ENCODE data around the gene KCTD12.
A peak's percentile ranks its signal among the peaks of the same experiment; 100 is the strongest.
"Not testable (repeated sequence)": the region's sequence is repeated elsewhere in the genome, so short reads cannot be mapped to it uniquely, and the experiment has no call there.

Gene KCTD12

GRCh38 chr13:76886292-76887075, at the start of gene KCTD12:
Gene KCTD12, minus strand, starts transcription at chr13:76886405. Its CDS starts 257 bp downstream, at chr13:76886148.
- Histone ChIP-seq H3K4me1 (peaks cover 38% of the 10 kb centered on the region), H3K36me3 (no peaks in the 10 kb centered on the region), H3K27ac (peak within 1 kb of the TSS; percentile 67), H3K9me3 (no peaks in the 10 kb centered on the region), H3K27me3 (no peaks in the 10 kb centered on the region), H3K4me2 (peak within 1 kb of the TSS; percentile 98), H3K4me3 (peak within 1 kb of the TSS; percentile 74), H4K20me1 (no peaks in the 10 kb centered on the region), H3K9ac (peak within 1 kb of the TSS; percentile 79)
- TF ChIP-seq Cebpa-rat (IDR thresholded peaks at IDR 0.05) = no peak

GRCh38 chr13:76934671-76935070, 48.5 kb upstream of the KCTD12 start:
- Histone ChIP-seq H3K4me1 (no peaks in the 10 kb centered on the region), H3K27me3 (no peaks in the 10 kb centered on the region), H3K4me2 (no peak overlapping the region), H3K4me3 (no peak overlapping the region), H4K20me1 (no peaks in the 10 kb centered on the region), H3K9ac (no peak overlapping the region), H3K9me3 (no peaks in the 10 kb centered on the region; the same call in 1 of the 2 replicates), H3K36me3 (no peaks in the 10 kb centered on the region), H3K27ac (no peak overlapping the region)
- TF ChIP-seq Cebpa-rat (IDR thresholded peaks at IDR 0.05) = no peak

GRCh38 chr13:76932076-76932475, 45.9 kb upstream of the KCTD12 start:
- H3K27me3 ChIP-seq = no peaks in the 10 kb centered on the region
- H3K27ac ChIP-seq = no peak overlapping the region

GRCh38 chr13:76929851-76930374, 43.7 kb upstream of the KCTD12 start:
- Histone ChIP-seq H3K9ac (no peak overlapping the region), H3K36me3 (no peaks in the 10 kb centered on the region), H3K4me2 (no peak overlapping the region), H3K27ac (no peak overlapping the region), H3K4me3 (no peak overlapping the region), H3K27me3 (no peaks in the 10 kb centered on the region), H3K9me3 (no peaks in the 10 kb centered on the region; the same call in 1 of the 2 replicates), H4K20me1 (no peaks in the 10 kb centered on the region), H3K4me1 (no peaks in the 10 kb centered on the region)
- no peak for TF ChIP-seq Cebpa-rat (IDR thresholded peaks at IDR 0.05)

More at GRCh38 chr13:76932076-76932475, 45.9 kb upstream of the KCTD12 start:
- TF ChIP-seq Cebpa-rat (IDR thresholded peaks at IDR 0.05) = no peak
- H3K9ac ChIP-seq = no peak overlapping the region
- H3K4me3 ChIP-seq = no peak overlapping the region
- H3K36me3 ChIP-seq = no peaks in the 10 kb centered on the region
- H4K20me1 ChIP-seq = no peaks in the 10 kb centered on the region
- H3K4me2 ChIP-seq = no peak overlapping the region
- H3K9me3 ChIP-seq = no peaks in the 10 kb centered on the region; the same call in 1 of the 2 replicates
- no peaks in the 10 kb centered on the region for H3K4me1 ChIP-seq

GRCh38 chr13:76929320-76929719, 43.1 kb upstream of the KCTD12 start:
- Histone ChIP-seq H3K4me2 (no peak overlapping the region), H4K20me1 (no peaks in the 10 kb centered on the region), H3K27ac (no peak overlapping the region), H3K9ac (no peak overlapping the region), H3K27me3 (no peaks in the 10 kb centered on the region), H3K9me3 (no peaks in the 10 kb centered on the region; the same call in 1 of the 2 replicates), H3K4me3 (no peak overlapping the region), H3K4me1 (no peaks in the 10 kb centered on the region), H3K36me3 (no peaks in the 10 kb centered on the region)
- TF ChIP-seq Cebpa-rat (IDR thresholded peaks at IDR 0.05) = no peak

- Histone ChIP-seq H3K4me2 (no peak overlapping the region), H4K20me1 (no peaks in the 10 kb centered on the region), H3K9me3 (no peaks in the 10 kb centered on the region; the same call in 1 of the 2 replicates), H3K4me1 (no peaks in the 10 kb centered on the region), H3K36me3 (no peaks in the 10 kb centered on the region), H3K4me3 (no peak overlapping the region), H3K27me3 (no peaks in the 10 kb centered on the region), H3K9ac (no peak overlapping the region), H3K27ac (no peak overlapping the region)
- no peak for TF ChIP-seq Cebpa-rat (IDR thresholded peaks at IDR 0.05)
Observed at GRCh38 chr13:76928456-76928855, 42.3 kb upstream of the KCTD12 start.

GRCh38 chr13:76927955-76928354, 41.8 kb upstream of the KCTD12 start:
- no peaks in the 10 kb centered on the region; the same call in 1 of the 2 replicates for H3K9me3 ChIP-seq
- TF ChIP-seq Cebpa-rat (IDR thresholded peaks at IDR 0.05) = no peak
- no peaks in the 10 kb centered on the region for H4K20me1 ChIP-seq
- H3K4me3 ChIP-seq = no peak overlapping the region
- H3K4me2 ChIP-seq = no peak overlapping the region
- no peak overlapping the region for H3K9ac ChIP-seq
- no peaks in the 10 kb centered on the region for H3K27me3 ChIP-seq
- H3K36me3 ChIP-seq = no peaks in the 10 kb centered on the region
- no peak overlapping the region for H3K27ac ChIP-seq
- no peaks in the 10 kb centered on the region for H3K4me1 ChIP-seq

GRCh38 chr13:76925115-76925514, 38.9 kb upstream of the KCTD12 start:
- no peaks in the 10 kb centered on the region for H3K4me1 ChIP-seq
- H3K27me3 ChIP-seq = no peaks in the 10 kb centered on the region
- no peak overlapping the region for H3K9ac ChIP-seq
- no peaks in the 10 kb centered on the region for H3K36me3 ChIP-seq
- no peak overlapping the region for H3K4me3 ChIP-seq
- H3K4me2 ChIP-seq = no peak overlapping the region
- H4K20me1 ChIP-seq = no peaks in the 10 kb centered on the region
- H3K27ac ChIP-seq = no peak overlapping the region
- TF ChIP-seq Cebpa-rat (IDR thresholded peaks at IDR 0.05) = no peak
- H3K9me3 ChIP-seq = no peaks in the 10 kb centered on the region

GRCh38 chr13:76921516-76921915, 35.3 kb upstream of the KCTD12 start:
- Histone ChIP-seq H3K9ac (no peak overlapping the region), H3K4me1 (no peaks in the 10 kb centered on the region), H3K27me3 (no peaks in the 10 kb centered on the region), H4K20me1 (no peaks in the 10 kb centered on the region), H3K4me2 (no peak overlapping the region), H3K9me3 (no peaks in the 10 kb centered on the region), H3K27ac (no peak overlapping the region), H3K4me3 (no peak overlapping the region), H3K36me3 (no peaks in the 10 kb centered on the region)
- TF ChIP-seq Cebpa-rat (IDR thresholded peaks at IDR 0.05) = no peak

GRCh38 chr13:76917755-76918481, 31.7 kb upstream of the KCTD12 start:
- not testable (repeated sequence) for H3K9me3 ChIP-seq, H3K4me1 ChIP-seq, H3K9ac ChIP-seq, H4K20me1 ChIP-seq, H3K36me3 ChIP-seq, H3K4me3 ChIP-seq, H3K27ac ChIP-seq, H3K27me3 ChIP-seq, H3K4me2 ChIP-seq

All from BLaER1 (cell line).